OCI-LY7 (cell line): ENCODE results near the gene GPBAR1. TPM values are rescaled to one million over a fixed set of nuclear protein-coding genes. Genes with fewer than 3 reads are reported as not detected.
A peak's percentile ranks its signal among the peaks of the same experiment; 100 is the strongest.

Experiments
- BruUV-seq: library from RNA; stranded (reverse); fragments of 400-500 nt; replicated peaks from 2 replicates; lab custom pipeline; 2021; lab: Mats Ljungman, UMichigan
- CTCF ChIA-PET: fragments of 300-600 bp; sonication (Branson Sonifier 250); formaldehyde crosslinking; loops from one replicate; lab custom pipeline; 2022; ENCODE audit warnings: antibody characterized with exemption; ENCODE audit not compliant: unreplicated experiment; lab: Charles Lee
- POLR2A ChIA-PET: fragments of 300-600 bp; sonication (Branson Sonifier 250); formaldehyde crosslinking; loops from one replicate; lab custom pipeline; 2022; ENCODE audit warnings: antibody characterized with exemption; lab: Charles Lee
- DNase-seq: peaks from one replicate; pipeline ENCODE4 v3.0.0-alpha.2; 2015; ENCODE audit warnings: low spot score
- H2AFZ ChIP-seq: fragments of 200-600 bp; sonication (generic), shearing (Covaris generic); 2 replicates; pipeline ENCODE4 v1.6.1; 2014; ENCODE audit warnings: mild to moderate bottlenecking, antibody characterized with exemption, low read length, moderate library complexity
- H3K27ac ChIP-seq: fragments of 200-600 bp; sonication (generic); 2 replicates; pipeline ENCODE4 v1.5.1; 2014; ENCODE audit warnings: mixed run types, low read depth, mild to moderate bottlenecking, moderate library complexity, low read length, inconsistent platforms; ENCODE audit not compliant: poor library complexity, severe bottlenecking
- H3K36me3 ChIP-seq: fragments of 200-600 bp; sonication (generic); 2 replicates; pipeline ENCODE4 v1.6.1; 2014; ENCODE audit warnings: mild to moderate bottlenecking, antibody characterized with exemption, low read length, moderate library complexity, mixed read lengths; ENCODE audit not compliant: insufficient read depth
- H3K4me1 ChIP-seq: fragments of 200-600 bp; sonication (generic); 2 replicates; pipeline ENCODE4 v1.5.1; 2014; ENCODE audit warnings: mild to moderate bottlenecking, low read length; ENCODE audit not compliant: insufficient read depth, poor library complexity, severe bottlenecking
- H3K4me2 ChIP-seq: fragments of 200-600 bp; sonication (generic); 2 replicates; pipeline ENCODE4 v1.6.1; 2014; ENCODE audit warnings: mild to moderate bottlenecking, low read length
- H3K4me3 ChIP-seq: fragments of 200-600 bp; sonication (generic); 2 replicates; pipeline ENCODE4 v1.5.1; 2014; ENCODE audit warnings: mild to moderate bottlenecking, low read depth, low read length; ENCODE audit not compliant: poor library complexity, severe bottlenecking
- H3K79me2 ChIP-seq: fragments of 200-600 bp; sonication (generic); 2 replicates; pipeline ENCODE4 v1.6.1; 2016; ENCODE audit warnings: low read depth, mild to moderate bottlenecking, low read length, moderate library complexity, mixed read lengths; ENCODE audit not compliant: insufficient read depth
- H3K9me2 ChIP-seq: fragments of 200-600 bp; sonication (generic); 2 replicates; pipeline ENCODE4 v1.6.1; 2016; ENCODE audit warnings: mild to moderate bottlenecking, low read length, mixed read lengths; ENCODE audit not compliant: insufficient read depth
- H3K9me3 ChIP-seq: fragments of 200-600 bp; sonication (generic); 2 replicates; pipeline ENCODE4 v1.6.1; 2014; ENCODE audit warnings: mild to moderate bottlenecking, mixed run types, low read length, mixed read lengths
- H4K20me1 ChIP-seq: fragments of 200-600 bp; sonication (generic); 2 replicates; pipeline ENCODE4 v1.6.1; 2014; ENCODE audit warnings: mild to moderate bottlenecking, antibody characterized with exemption, low read length, moderate library complexity, mixed read lengths; ENCODE audit not compliant: insufficient read depth
- CTCF ChIP-seq: fragments of 200-600 bp; sonication (generic); conservative IDR thresholded peaks from 2 replicates; pipeline ENCODE4 v1.5.1; 2014; ENCODE audit warnings: mild to moderate bottlenecking, antibody characterized with exemption, low read length, moderate library complexity, mixed read lengths
- EZH2phosphoT487 ChIP-seq: fragments of 200-600 bp; sonication (generic); IDR thresholded peaks from 2 replicates; pipeline ENCODE4 v1.6.1; 2018; ENCODE audit warnings: low read depth, borderline replicate concordance, mild to moderate bottlenecking, mixed run types, antibody characterized with exemption, low read length, moderate library complexity, mixed read lengths
- intact Hi-C: fragments of 100-400 bp; cut with micrococcal nuclease; formaldehyde crosslinking; loops from one replicate; pipeline ENCODE4 v1.10.0; 2022; ENCODE audit not compliant: unreplicated experiment
- total RNA-seq, 2 experiments: library from RNA; depleted of rRNA in 1 of 2; stranded (reverse); fragments of >200 nt in 1 of 2; shearing (Covaris generic) in 1 of 2; gene quantifications; 2 replicates each; pipeline ENCODE4 v1.2.3, GENCODE V29; 2014 to 2022

The GPBAR1 gene
- total RNA-seq, 2 experiments from 2014 or later: 0.22 to 0.40 TPM

DNA sequence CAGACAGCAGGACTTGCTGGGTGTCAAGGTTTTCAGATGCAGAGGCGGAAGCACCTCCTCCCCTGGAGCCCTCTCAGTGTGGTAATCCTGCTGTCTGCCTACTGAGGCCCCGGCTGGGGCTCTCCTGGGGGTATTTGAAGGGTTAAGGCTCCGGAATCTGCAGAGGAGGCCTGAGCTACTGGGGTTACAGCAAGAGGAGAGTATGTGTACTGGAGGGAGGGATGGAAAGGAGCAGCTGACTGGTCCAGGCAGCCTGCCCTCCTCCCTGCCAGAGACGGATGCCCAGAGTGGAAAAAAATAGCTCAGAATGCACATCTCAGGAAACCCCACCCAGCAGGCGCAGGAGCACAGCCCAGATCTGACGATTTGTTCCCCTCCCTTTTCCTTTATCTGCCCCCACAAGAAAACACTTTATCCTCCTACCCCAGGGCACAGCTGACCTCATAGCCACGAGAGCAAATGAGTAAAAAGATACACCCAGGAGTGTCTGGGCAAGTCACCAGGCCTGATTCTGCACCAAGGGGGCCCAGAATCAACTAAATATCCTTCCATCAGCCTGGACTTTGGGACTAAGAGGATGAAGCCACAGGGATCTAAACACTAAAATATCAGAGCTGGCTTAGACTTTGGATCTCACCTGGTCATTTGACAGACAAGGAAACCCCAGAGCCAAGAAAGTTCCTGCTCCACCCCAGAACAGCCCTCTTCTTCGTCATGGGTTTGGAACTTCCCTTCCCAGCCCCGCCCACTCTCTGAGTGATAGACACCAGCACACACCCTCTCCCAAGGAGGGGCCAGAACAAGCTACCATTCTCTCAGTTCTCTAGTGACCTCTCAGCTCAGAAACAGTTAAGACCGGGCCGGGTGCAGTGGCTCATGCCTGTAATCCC is 26.0 kb downstream of the GPBAR1 start:
- DNase-seq: peak; percentile 78
- H3K27ac ChIP-seq: peak overlapping the region; percentile 59
- no peaks in the 10 kb centered on the region for H4K20me1 ChIP-seq
- CTCF ChIA-PET: interaction anchor here (0.5 to 2.5 kb wide), 8 partner anchors 13 to 115 kb away, joined by 3 to 9 read pairs (median 4); no protein-coding TSS in a partner anchor
- POLR2A ChIA-PET: interaction anchor here (0.6 to 3.8 kb wide), 13 partner anchors 11 to 371 kb away, joined by 3 to 35 read pairs (median 4); partner anchors contain the start of genes AAMP, CTDSP1 and PNKD
- no peak overlapping the region for H2AFZ ChIP-seq
- intact Hi-C loops: loop anchor here (1.0 kb wide), 1 partner anchor 15 kb away; no protein-coding TSS in a partner anchor
- H3K4me1 ChIP-seq: peaks cover 63% of the 10 kb centered on the region
- H3K9me3 ChIP-seq: no peaks in the 10 kb centered on the region
- no peaks in the 10 kb centered on the region for H3K9me2 ChIP-seq
- H3K79me2 ChIP-seq: peaks cover 58% of the 10 kb centered on the region
- peaks cover 18% of the 10 kb centered on the region; the same call in 1 of the 2 replicates for H3K36me3 ChIP-seq
- no TSS peak for BruUV-seq
- H3K4me3 ChIP-seq: peak overlapping the region; percentile 59
- TF ChIP-seq CTCF: no peak
- TF ChIP-seq EZH2phosphoT487: no peak
- peak overlapping the region; percentile 75 for H3K4me2 ChIP-seq

- peak overlapping the region; percentile 91 for H3K27ac ChIP-seq
- TF ChIP-seq CTCF: no peak
- TF ChIP-seq EZH2phosphoT487: no peak
- CTCF ChIA-PET: interaction anchor here (1.2 to 3.3 kb wide), 3 partner anchors 12 to 17 kb away, joined by 6 to 17 read pairs (median 11); no protein-coding TSS in a partner anchor
- intact Hi-C loops: loop anchor here (2.0 to 5.0 kb wide), 2 partner anchors 71 to 178 kb away; no protein-coding TSS in a partner anchor
- H2AFZ ChIP-seq: peak overlapping the region; percentile 7; the same call in 1 of the 2 replicates
- no peak for DNase-seq
- BruUV-seq: no TSS peak
- no peaks in the 10 kb centered on the region for H3K36me3 ChIP-seq
- peaks cover 81% of the 10 kb centered on the region for H3K4me1 ChIP-seq
- H3K9me3 ChIP-seq: no peaks in the 10 kb centered on the region
- peaks cover 58% of the 10 kb centered on the region for H3K79me2 ChIP-seq
- peak overlapping the region; percentile 94 for H3K4me2 ChIP-seq
- H3K9me2 ChIP-seq: no peaks in the 10 kb centered on the region
- POLR2A ChIA-PET: interaction anchor here (0.5 to 2.7 kb wide), 14 partner anchors 14 to 116 kb away, joined by 3 to 24 read pairs (median 6); partner anchors contain the start of genes AAMP, CATIP and PNKD
- H3K4me3 ChIP-seq: peak overlapping the region; percentile 89
- H4K20me1 ChIP-seq: no peaks in the 10 kb centered on the region
These were observed 29.0 kb downstream of the GPBAR1 start for GRCh38 chr2:218289639-218290315.
